Measurements from ENCODE around the gene MRPL40. TPM values are rescaled to one million over a fixed set of nuclear protein-coding genes. Genes with fewer than 3 reads are reported as not detected.

The MRPL40 gene
- total and polyA plus RNA-seq, 2 experiments from 2014 or later, result 15.5 to 53.5 TPM

- TF ChIP-seq CTCF (conservative IDR thresholded peaks at IDR 0.05; ENCODE audit: low read depth in 2 of 2) (no peak), POLR2AphosphoS5 (IDR thresholded peaks at IDR 0.05; ENCODE audit: low read depth) (no peak)
These were observed 37.1 kb downstream of the MRPL40 start (continued) for GRCh38 chr22:19469421-19469820.

- H3K4me1 Mint-ChIP-seq, result no peaks in the 10 kb centered on the region
- no peaks in the 10 kb centered on the region for H3K9me2 ChIP-seq (ENCODE audit: insufficient read depth)
- H3K4me3 Mint-ChIP-seq, result no peak overlapping the region; the same call in 2 of the 3 replicates
- no peaks in the 10 kb centered on the region for H3K27me3 Mint-ChIP-seq (ENCODE audit: insufficient read depth, low read depth, poor library complexity)
- H4K20me1 ChIP-seq (replicated peaks; ENCODE audit: insufficient read depth), result peaks cover 11% of the 10 kb centered on the region
- H3K27me3 ChIP-seq (ENCODE audit: insufficient read depth), result no peaks in the 10 kb centered on the region
- H3F3A ChIP-seq (replicated peaks; ENCODE audit: low read depth), result no peaks in the 10 kb centered on the region
- no peak overlapping the region for H3K4me2 ChIP-seq
- ATAC-seq (no peak), DNase-seq (ENCODE audit: low spot score) (no peak)
- peaks cover 13% of the 10 kb centered on the region for H3K79me2 ChIP-seq (replicated peaks; ENCODE audit: insufficient read depth)
- no peaks in the 10 kb centered on the region for H3K4me1 ChIP-seq (ENCODE audit: insufficient read depth)
- no peak overlapping the region for H2AFZ ChIP-seq
- no peak overlapping the region for H3K4me3 ChIP-seq
- no peaks in the 10 kb centered on the region for H3K9me3 Mint-ChIP-seq
- H3K36me3 Mint-ChIP-seq (ENCODE audit: low read depth), result peaks cover 84% of the 10 kb centered on the region
- peaks cover 39% of the 10 kb centered on the region for H3K36me3 ChIP-seq (ENCODE audit: insufficient read depth)
- no peak overlapping the region for H3K27ac ChIP-seq (ENCODE audit: low read depth)
- H3K27ac Mint-ChIP-seq, result no peak overlapping the region
- no peak for TF ChIP-seq CREB1 (CRISPR knock-in tag; IDR thresholded peaks at IDR 0.05; ENCODE audit: low read depth)
- no peak for TF ChIP-seq REST (IDR thresholded peaks at IDR 0.05; ENCODE audit: unreplicated experiment)
- TF ChIP-seq STAT1 (IDR thresholded peaks at IDR 0.05; ENCODE audit: unreplicated experiment), result no peak
- no peak for TF ChIP-seq JUNB (IDR thresholded peaks at IDR 0.05; ENCODE audit: unreplicated experiment)
- no peak for TF ChIP-seq ZNF331 (CRISPR knock-in tag; IDR thresholded peaks at IDR 0.05; ENCODE audit: low read depth)
- no peak for TF ChIP-seq CTCF (conservative IDR thresholded peaks at IDR 0.05; ENCODE audit: low read depth in 2 of 2)
- no peak for TF ChIP-seq NANOG (IDR thresholded peaks at IDR 0.05; ENCODE audit: borderline replicate concordance)
- no peak for TF ChIP-seq ETS1 (IDR thresholded peaks at IDR 0.05)
- no peak for TF ChIP-seq ZNF462 (CRISPR knock-in tag; IDR thresholded peaks at IDR 0.05)
- TF ChIP-seq ZNF114 (CRISPR knock-in tag; IDR thresholded peaks at IDR 0.05), result no peak
These were observed 37.7 kb downstream of the MRPL40 start for GRCh38 chr22:19470010-19470409.

All from GM23338 (cell line).